Measurements from ENCODE around the gene NUBP2.
A peak's percentile ranks its signal among the peaks of the same experiment; 100 is the strongest.

Gene NUBP2

GRCh38 chr16:1782408-1783264 is at the start of gene NUBP2, which contains the start of gene SPSB3 (continued):
- TF ChIP-seq ZFHX2 (tag by site-specific recombination; conservative IDR thresholded peaks at IDR 0.05) (peak; percentile 76), ZNF10 (tag by site-specific recombination; IDR thresholded peaks at IDR 0.05) (no peak), ZNF704 (tag by site-specific recombination; IDR thresholded peaks at IDR 0.05) (no peak), ZNF776 (tag by site-specific recombination; IDR thresholded peaks at IDR 0.05; ENCODE audit: borderline replicate concordance) (no peak), ZNF639 (tag by site-specific recombination; IDR thresholded peaks at IDR 0.05) (peak; percentile 63; the same call in 1 of the 2 replicates), HOXD13 (CRISPR knock-in tag; IDR thresholded peaks at IDR 0.05; ENCODE audit: borderline replicate concordance) (no peak), ZNF580 (tag by site-specific recombination; IDR thresholded peaks at IDR 0.05) (peak; percentile 100), ZNF518A (tag by site-specific recombination; conservative IDR thresholded peaks at IDR 0.05; ENCODE audit: low read depth) (peak; percentile 70), KLF8 (tag by site-specific recombination; IDR thresholded peaks at IDR 0.05) (peak; percentile 53; the same call in 1 of the 2 replicates), ZNF660 (tag by site-specific recombination; IDR thresholded peaks at IDR 0.05) (peak; percentile 76; the same call in 1 of the 2 replicates), ZFP37 (tag by site-specific recombination; IDR thresholded peaks at IDR 0.05) (no peak), ZNF324 (tag by site-specific recombination; IDR thresholded peaks at IDR 0.05) (no peak), SP3 (tag by site-specific recombination; IDR thresholded peaks at IDR 0.05) (peak; percentile 99), ZNF610 (tag by site-specific recombination; IDR thresholded peaks at IDR 0.05; ENCODE audit: borderline replicate concordance) (no peak), PRDM4 (tag by site-specific recombination; IDR thresholded peaks at IDR 0.05) (no peak), ELK4 (IDR thresholded peaks at IDR 0.05; ENCODE audit: borderline replicate concordance, low read depth, low read length) (peak; percentile 86), ZEB2 (tag by site-specific recombination; IDR thresholded peaks at IDR 0.05) (peak; percentile 99), ZNF146 (tag by site-specific recombination; IDR thresholded peaks at IDR 0.05) (no peak), KLF10 (tag by site-specific recombination; IDR thresholded peaks at IDR 0.05) (peak; percentile 71; the same call in 1 of the 2 replicates), ZBTB17 (tag by site-specific recombination; IDR thresholded peaks at IDR 0.05) (peak; percentile 29; the same call in 1 of the 2 replicates), ZNF37A (tag by site-specific recombination; IDR thresholded peaks at IDR 0.05) (0 out of 2 replicates have a peak, but pooled peaks have one; percentile 11), ZNF341 (tag by site-specific recombination; IDR thresholded peaks at IDR 0.05; ENCODE audit: low read depth) (peak; percentile 67), INSM2 (tag by site-specific recombination; IDR thresholded peaks at IDR 0.05) (no peak)

All from HEK293 (cell line).